Astrocyte (in vitro differentiated cells and primary cell): ENCODE results near the gene NFATC3. TPM values are rescaled to one million over a fixed set of nuclear protein-coding genes. Genes with fewer than 3 reads are reported as not detected.
"Not testable (repeated sequence)": the region's sequence is repeated elsewhere in the genome, so short reads cannot be mapped to it uniquely, and the experiment has no call there.

Experiments
- DNase-seq: peaks from one replicate; pipeline ENCODE4 v3.0.0-alpha.2; 2010; ENCODE audit warnings: low read depth
- FAIRE-seq: peaks from 2 replicates; lab custom pipeline; 2011; peaks lifted over from hg19 to GRCh38; lab: Jason Lieb, UNC
- H2AFZ ChIP-seq: 2 replicates; pipeline ENCODE4 v1.6.0; 2012; ENCODE audit warnings: low read depth, low read length, inconsistent platforms
- H3K27ac ChIP-seq: 2 replicates; pipeline ENCODE4 v1.5.1; 2011; ENCODE audit warnings: low read depth, low read length, inconsistent platforms
- H3K27me3 ChIP-seq: 2 replicates; pipeline ENCODE4 v1.6.0; 2011; ENCODE audit warnings: low read length, inconsistent platforms; ENCODE audit not compliant: insufficient read depth
- H3K36me3 ChIP-seq: 2 replicates; pipeline ENCODE4 v1.5.1; 2011; ENCODE audit warnings: low read length, inconsistent platforms; ENCODE audit not compliant: insufficient read depth
- H3K4me1 ChIP-seq: 2 replicates; pipeline ENCODE4 v1.5.1; 2011; ENCODE audit warnings: low read length, inconsistent platforms; ENCODE audit not compliant: insufficient read depth
- H3K4me2 ChIP-seq: 2 replicates; pipeline ENCODE4 v1.6.0; 2012; ENCODE audit warnings: low read length, inconsistent platforms
- H3K4me3 ChIP-seq: 2 replicates; pipeline ENCODE4 v1.5.1; 2011; ENCODE audit warnings: low read depth, mild to moderate bottlenecking, low read length, inconsistent platforms; ENCODE audit not compliant: insufficient read depth
- H3K79me2 ChIP-seq: 2 replicates; pipeline ENCODE4 v1.6.0; 2012; ENCODE audit warnings: mild to moderate bottlenecking, low read length, inconsistent platforms; ENCODE audit not compliant: insufficient read depth
- H3K9ac ChIP-seq: 2 replicates; pipeline ENCODE4 v1.6.0; 2012; ENCODE audit warnings: mild to moderate bottlenecking, low read length, inconsistent platforms
- H3K9me3 ChIP-seq: 2 replicates; pipeline ENCODE4 v1.5.1; 2012; ENCODE audit warnings: low read depth, mild to moderate bottlenecking, low read length, inconsistent platforms; ENCODE audit not compliant: insufficient read depth
- H4K20me1 ChIP-seq: 2 replicates; pipeline ENCODE4 v1.6.0; 2012; ENCODE audit warnings: low read length, inconsistent platforms; ENCODE audit not compliant: insufficient read depth
- H3K27ac Mint-ChIP-seq: one replicate; pipeline ENCODE4 v1.8.0; 2021; ENCODE audit warnings: mild to moderate bottlenecking, mixed read lengths; ENCODE audit not compliant: unreplicated experiment
- H3K27me3 Mint-ChIP-seq: one replicate; pipeline ENCODE4 v1.8.0; 2021; ENCODE audit warnings: low read depth, mixed read lengths; ENCODE audit not compliant: unreplicated experiment
- H3K36me3 Mint-ChIP-seq: one replicate; pipeline ENCODE4 v1.8.0; 2021; ENCODE audit warnings: low read depth, mixed read lengths; ENCODE audit not compliant: unreplicated experiment
- H3K4me1 Mint-ChIP-seq: one replicate; pipeline ENCODE4 v1.8.0; 2021; ENCODE audit warnings: low read depth, mixed read lengths; ENCODE audit not compliant: unreplicated experiment
- H3K4me3 Mint-ChIP-seq: one replicate; pipeline ENCODE4 v1.8.0; 2021; ENCODE audit warnings: mild to moderate bottlenecking, moderate library complexity, mixed read lengths; ENCODE audit not compliant: unreplicated experiment
- H3K9me3 Mint-ChIP-seq: one replicate; pipeline ENCODE4 v1.8.0; 2021; ENCODE audit warnings: mild to moderate bottlenecking, mixed read lengths; ENCODE audit not compliant: unreplicated experiment
- EZH2 ChIP-seq: IDR thresholded peaks from 2 replicates; pipeline ENCODE4 v1.6.1; 2012; ENCODE audit warnings: mild to moderate bottlenecking, low read length, inconsistent platforms; ENCODE audit not compliant: insufficient read depth
- total RNA-seq: library from RNA; stranded (reverse); gene quantifications from 2 replicates; pipeline ENCODE4 v1.2.1, GENCODE V29; 2021
- TF ChIP-seq, protein P1 (sequence below): IDR thresholded peaks from 2 replicates; pipeline ENCODE4 v1.5.1; 2011; ENCODE audit warnings: low read depth, mild to moderate bottlenecking, inconsistent platforms, low read length, moderate library complexity; ENCODE audit not compliant: insufficient read depth

NFATC3 gene
- total RNA-seq, 1 donor from 2014 or later = 34.0 TPM

DNA sequence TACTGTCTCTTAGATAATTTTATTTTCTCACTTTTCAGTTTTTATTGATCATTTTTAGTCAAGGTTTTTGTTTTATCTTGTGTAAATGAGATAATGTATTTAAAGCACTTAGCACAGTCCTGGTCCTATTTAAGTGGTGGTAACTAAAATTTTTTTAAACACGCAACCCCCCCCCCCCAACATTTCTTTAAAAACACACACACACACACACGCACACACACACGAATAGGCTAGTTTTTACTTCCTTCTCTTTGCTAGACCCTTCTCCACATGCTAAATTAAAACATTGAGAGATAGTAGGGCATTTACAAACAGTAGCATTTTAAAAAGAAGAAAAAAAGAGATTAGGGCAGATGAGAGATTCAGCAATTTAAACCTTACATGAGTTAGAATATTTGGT is 5.0 kb downstream of the NFATC3 start:
- Histone ChIP-seq H3K36me3 (no peaks in the 10 kb centered on the region), H3K4me2 (no peak overlapping the region), H3K9me3 (no peaks in the 10 kb centered on the region), H3K27me3 (no peaks in the 10 kb centered on the region), H2AFZ (no peak overlapping the region), H3K4me3 (no peak overlapping the region), H4K20me1 (peaks cover 48% of the 10 kb centered on the region), H3K9ac (no peak overlapping the region), H3K4me1 (peaks cover 13% of the 10 kb centered on the region), H3K27ac (no peak overlapping the region), H3K79me2 (peaks cover 91% of the 10 kb centered on the region)
- Mint-ChIP-seq H3K27me3 (no peaks in the 10 kb centered on the region), H3K4me3 (no peak overlapping the region), H3K36me3 (no peaks in the 10 kb centered on the region), H3K4me1 (peaks cover 31% of the 10 kb centered on the region), H3K9me3 (no peaks in the 10 kb centered on the region), H3K27ac (no peak overlapping the region)
- TF ChIP-seq, protein P1, sequence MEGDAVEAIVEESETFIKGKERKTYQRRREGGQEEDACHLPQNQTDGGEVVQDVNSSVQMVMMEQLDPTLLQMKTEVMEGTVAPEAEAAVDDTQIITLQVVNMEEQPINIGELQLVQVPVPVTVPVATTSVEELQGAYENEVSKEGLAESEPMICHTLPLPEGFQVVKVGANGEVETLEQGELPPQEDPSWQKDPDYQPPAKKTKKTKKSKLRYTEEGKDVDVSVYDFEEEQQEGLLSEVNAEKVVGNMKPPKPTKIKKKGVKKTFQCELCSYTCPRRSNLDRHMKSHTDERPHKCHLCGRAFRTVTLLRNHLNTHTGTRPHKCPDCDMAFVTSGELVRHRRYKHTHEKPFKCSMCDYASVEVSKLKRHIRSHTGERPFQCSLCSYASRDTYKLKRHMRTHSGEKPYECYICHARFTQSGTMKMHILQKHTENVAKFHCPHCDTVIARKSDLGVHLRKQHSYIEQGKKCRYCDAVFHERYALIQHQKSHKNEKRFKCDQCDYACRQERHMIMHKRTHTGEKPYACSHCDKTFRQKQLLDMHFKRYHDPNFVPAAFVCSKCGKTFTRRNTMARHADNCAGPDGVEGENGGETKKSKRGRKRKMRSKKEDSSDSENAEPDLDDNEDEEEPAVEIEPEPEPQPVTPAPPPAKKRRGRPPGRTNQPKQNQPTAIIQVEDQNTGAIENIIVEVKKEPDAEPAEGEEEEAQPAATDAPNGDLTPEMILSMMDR = no peak
- no peak for TF ChIP-seq EZH2
- DNase-seq = no peak
- no peak for FAIRE-seq

DNA sequence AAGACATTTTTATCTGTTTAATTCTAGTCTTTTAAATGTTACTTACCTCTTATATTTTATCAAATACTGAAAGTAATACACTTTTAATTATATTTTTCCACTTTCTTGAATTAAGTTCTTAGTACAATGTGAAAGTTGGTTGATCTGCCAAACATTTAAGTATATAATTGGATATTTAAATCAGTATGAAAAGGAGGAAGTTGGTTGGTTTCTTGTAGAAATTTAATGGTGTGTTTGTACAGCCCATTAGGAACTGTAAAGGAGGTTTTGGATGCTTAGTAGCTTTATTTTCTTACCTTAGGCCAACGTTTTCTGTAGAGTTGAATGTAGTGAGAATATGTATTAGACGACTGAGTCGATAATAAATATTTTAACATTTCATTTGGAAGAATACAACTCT is 5.4 kb downstream of the NFATC3 start:
- no peaks in the 10 kb centered on the region for H3K9me3 Mint-ChIP-seq
- no peaks in the 10 kb centered on the region for H3K36me3 ChIP-seq
- H3K27ac Mint-ChIP-seq = peak overlapping the region; percentile 0
- H3K9ac ChIP-seq = no peak overlapping the region
- peaks cover 50% of the 10 kb centered on the region for H4K20me1 ChIP-seq
- H3K4me3 ChIP-seq = no peak overlapping the region
- H3K27ac ChIP-seq = no peak overlapping the region
- H3K9me3 ChIP-seq = no peaks in the 10 kb centered on the region
- no peaks in the 10 kb centered on the region for H3K36me3 Mint-ChIP-seq
- H3K27me3 ChIP-seq = no peaks in the 10 kb centered on the region
- H3K79me2 ChIP-seq = peaks cover 95% of the 10 kb centered on the region
- H3K4me3 Mint-ChIP-seq = no peak overlapping the region
- H3K4me1 ChIP-seq = peaks cover 13% of the 10 kb centered on the region
- H3K27me3 Mint-ChIP-seq = no peaks in the 10 kb centered on the region
- no peak for TF ChIP-seq EZH2
- TF ChIP-seq, protein P1 = no peak
- FAIRE-seq (no peak), DNase-seq (no peak)
- no peak overlapping the region for H3K4me2 ChIP-seq
- no peak overlapping the region for H2AFZ ChIP-seq
- H3K4me1 Mint-ChIP-seq = peaks cover 31% of the 10 kb centered on the region

DNA sequence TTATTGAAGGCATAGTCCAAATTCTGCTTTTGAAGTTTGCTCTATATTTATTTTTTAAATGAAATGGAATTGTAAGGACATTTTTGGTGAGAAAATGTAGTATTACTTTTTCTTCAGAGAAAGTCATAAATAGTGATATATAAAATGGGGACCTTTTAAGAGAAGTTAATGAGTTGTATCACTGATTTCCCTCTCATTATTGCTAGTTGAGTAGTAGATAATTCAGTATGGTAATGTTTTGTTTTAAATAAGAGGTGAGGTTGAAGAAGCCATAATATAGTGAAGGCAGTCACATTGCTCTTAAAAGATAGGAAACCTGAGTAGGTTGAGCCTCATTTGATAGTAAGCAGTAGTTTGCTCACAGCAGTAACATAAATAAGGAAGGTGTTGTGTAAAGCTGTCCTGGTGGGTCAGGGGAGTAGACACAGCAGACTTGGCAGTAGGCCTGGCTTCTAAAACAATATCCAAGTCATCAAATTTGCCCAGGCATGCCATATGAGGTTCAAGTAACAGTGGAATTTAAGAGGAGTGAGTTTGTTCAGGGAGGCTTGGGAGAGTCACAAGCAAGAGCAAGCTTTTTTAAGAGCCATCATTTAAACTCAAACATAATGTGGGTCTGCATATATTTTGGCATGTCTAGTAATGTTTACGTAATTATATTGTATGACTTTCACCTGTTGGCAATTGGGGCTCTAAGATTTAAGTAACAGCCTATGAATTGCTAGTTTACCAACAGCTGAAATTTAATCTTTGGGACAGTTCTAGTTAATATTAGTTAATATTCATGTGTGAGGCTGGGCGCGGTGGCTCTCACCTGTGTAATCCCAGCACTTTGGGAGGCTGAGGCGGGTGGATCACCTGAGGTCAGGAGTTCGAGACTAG is 6.5 kb downstream of the NFATC3 start:
- Mint-ChIP-seq H3K4me1 (peaks cover 31% of the 10 kb centered on the region), H3K27me3 (no peaks in the 10 kb centered on the region), H3K36me3 (no peaks in the 10 kb centered on the region), H3K27ac (peak overlapping the region; percentile 75), H3K4me3 (peak overlapping the region; percentile 42), H3K9me3 (no peaks in the 10 kb centered on the region)
- no peaks in the 10 kb centered on the region for H3K36me3 ChIP-seq
- H3K79me2 ChIP-seq = peaks cover 95% of the 10 kb centered on the region
- no peak overlapping the region for H3K9ac ChIP-seq
- FAIRE-seq (no peak), DNase-seq (peak; percentile 57)
- H3K27me3 ChIP-seq = no peaks in the 10 kb centered on the region
- H2AFZ ChIP-seq = no peak overlapping the region
- H3K4me1 ChIP-seq = peaks cover 13% of the 10 kb centered on the region
- TF ChIP-seq, protein P1 = no peak
- TF ChIP-seq EZH2 = no peak
- no peaks in the 10 kb centered on the region for H3K9me3 ChIP-seq
- peak overlapping the region; percentile 7 for H3K4me2 ChIP-seq
- H4K20me1 ChIP-seq = peaks cover 48% of the 10 kb centered on the region
- no peak overlapping the region for H3K27ac ChIP-seq
- H3K4me3 ChIP-seq = no peak overlapping the region

DNA sequence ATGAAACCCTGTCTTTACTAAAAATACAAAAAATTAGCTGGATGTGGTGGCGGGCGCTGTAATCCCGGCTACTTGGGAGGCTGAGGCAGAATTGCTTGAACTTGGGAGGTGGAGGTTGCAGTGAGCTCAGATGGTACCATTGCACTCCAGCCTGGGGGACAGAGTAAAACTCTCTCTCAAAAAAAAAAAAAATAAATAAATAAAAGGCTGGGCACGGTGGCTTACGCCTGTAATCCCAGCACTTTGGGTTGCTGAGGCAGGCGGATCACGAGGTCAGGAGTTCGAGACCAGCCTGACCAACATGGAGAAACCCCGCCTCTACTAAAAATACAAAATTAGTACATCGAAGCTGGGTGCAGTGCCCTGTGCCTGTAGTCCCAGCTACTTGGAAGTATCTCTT is 7.1 kb downstream of the NFATC3 start:
- H3K9me3 ChIP-seq, H3K9ac ChIP-seq, H3K27ac ChIP-seq, H3K4me3 Mint-ChIP-seq, H3K4me2 ChIP-seq, H3K27me3 ChIP-seq, H3K27me3 Mint-ChIP-seq, H3K36me3 ChIP-seq, H3K36me3 Mint-ChIP-seq, H3K9me3 Mint-ChIP-seq, H3K4me3 ChIP-seq, FAIRE-seq, H2AFZ ChIP-seq, DNase-seq: not testable (repeated sequence)
- Histone ChIP-seq H3K4me1 (peaks cover 13% of the 10 kb centered on the region), H4K20me1 (peaks cover 49% of the 10 kb centered on the region), H3K79me2 (peaks cover 95% of the 10 kb centered on the region)
- H3K4me1 Mint-ChIP-seq = peaks cover 33% of the 10 kb centered on the region
- H3K27ac Mint-ChIP-seq = peak overlapping the region; percentile 48
